ENCODE measurements around the gene EMP3.
"Not testable (repeated sequence)": the region's sequence is repeated elsewhere in the genome, so short reads cannot be mapped to it uniquely, and the experiment has no call there.

Gene EMP3

DNA sequence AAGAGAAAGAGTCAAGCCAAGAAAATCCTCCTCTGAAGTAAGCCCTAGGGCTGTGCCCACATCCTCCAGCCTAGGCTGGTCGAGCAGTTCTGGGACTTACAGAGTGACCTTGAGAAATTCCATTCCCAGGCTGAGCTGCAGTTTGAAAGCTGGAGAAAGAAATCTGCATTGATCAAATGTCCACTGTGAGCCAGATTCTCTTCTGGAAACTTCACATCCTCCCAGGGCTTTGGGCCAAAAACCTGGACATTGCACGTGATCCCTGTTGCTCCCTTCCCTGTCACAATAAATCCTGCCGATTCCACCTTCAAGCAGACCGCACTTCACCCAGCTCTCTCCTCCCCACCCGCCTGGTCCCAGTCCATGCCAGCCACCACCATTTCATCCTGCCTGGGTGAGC lies 22.7 kb downstream of the EMP3 start:
- no peak for DNase-seq (ENCODE audit: low read depth)

- no peak for DNase-seq (ENCODE audit: low read depth)
Observed at GRCh38 chr19:48348737-48349136, 23.4 kb downstream of the EMP3 start.

- no peak for DNase-seq (ENCODE audit: low read depth)
Observed at GRCh38 chr19:48350856-48351255, 25.5 kb downstream of the EMP3 start.

GRCh38 chr19:48351341-48351752 lies 26.0 kb downstream of the EMP3 start:
- DNase-seq (ENCODE audit: low read depth), result no peak

- no peak for DNase-seq (ENCODE audit: low read depth)
Observed at GRCh38 chr19:48353677-48354076, 28.3 kb downstream of the EMP3 start.

DNA sequence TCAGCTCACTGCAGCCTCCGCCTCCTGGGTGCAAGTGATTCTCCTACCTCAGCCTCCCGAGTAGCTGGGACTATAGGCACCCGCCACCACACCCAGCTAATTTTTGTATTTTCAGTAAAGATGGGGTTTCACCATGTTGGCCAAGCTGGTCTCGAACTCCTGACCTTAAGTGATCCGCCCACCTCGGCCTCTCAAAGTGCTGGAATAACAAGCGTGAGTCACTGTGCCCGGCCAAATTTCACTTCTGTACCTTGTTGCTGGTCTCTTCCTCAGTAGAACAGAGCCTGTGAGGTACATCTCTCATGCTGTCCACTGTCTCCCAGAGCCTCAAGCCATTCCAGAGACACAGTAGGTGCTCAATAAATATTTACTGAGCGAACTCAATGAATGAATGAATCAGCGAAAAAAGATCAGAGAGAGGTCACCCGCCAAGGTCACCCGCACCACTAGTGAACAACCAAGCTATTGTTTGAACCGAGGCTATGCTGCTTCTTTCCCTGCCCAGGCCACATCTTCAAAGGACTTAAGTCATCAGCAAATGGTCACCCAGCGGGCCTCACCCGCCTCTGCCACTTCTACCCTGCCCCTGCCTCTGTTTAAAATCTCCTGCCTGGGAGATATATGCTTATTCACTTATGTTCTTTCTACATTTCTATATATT lies 29.1 kb downstream of the EMP3 start:
- no peak for DNase-seq (ENCODE audit: low read depth)

DNA sequence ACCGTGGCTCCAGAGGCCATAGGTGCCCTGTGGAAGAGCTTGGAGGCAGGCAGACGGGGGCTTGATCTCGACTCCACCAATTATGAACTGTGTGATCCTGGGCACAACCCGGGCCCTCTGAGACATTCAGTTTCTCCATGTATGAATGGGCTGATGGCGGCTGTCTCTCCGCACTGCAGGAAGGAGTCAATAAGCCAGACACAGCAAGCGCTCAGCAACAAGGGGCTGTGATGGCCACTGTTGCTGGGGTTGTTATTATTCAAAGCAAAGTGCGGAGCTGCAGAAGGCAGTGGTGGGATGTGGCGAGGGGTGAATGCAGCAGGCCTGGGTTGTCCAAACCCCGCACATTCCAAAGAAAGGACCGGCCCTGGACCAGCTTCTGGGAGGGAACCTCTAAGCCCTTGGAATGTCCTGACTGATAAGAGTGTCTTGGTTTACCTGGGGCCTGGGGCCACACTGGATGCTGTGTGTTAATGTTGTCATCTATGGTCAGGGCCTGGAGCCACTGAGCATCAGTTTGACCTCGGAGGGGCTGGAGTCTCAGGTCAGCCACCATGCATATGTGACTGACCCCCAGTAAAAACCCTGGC lies 30.1 kb downstream of the EMP3 start:
- DNase-seq (ENCODE audit: low read depth), result no peak

- no peak for DNase-seq (ENCODE audit: low read depth)
Observed at GRCh38 chr19:48359123-48359522, 33.8 kb downstream of the EMP3 start.

GRCh38 chr19:48361912-48362311 lies 36.6 kb downstream of the EMP3 start:
- no peak for DNase-seq (ENCODE audit: low read depth)

DNA sequence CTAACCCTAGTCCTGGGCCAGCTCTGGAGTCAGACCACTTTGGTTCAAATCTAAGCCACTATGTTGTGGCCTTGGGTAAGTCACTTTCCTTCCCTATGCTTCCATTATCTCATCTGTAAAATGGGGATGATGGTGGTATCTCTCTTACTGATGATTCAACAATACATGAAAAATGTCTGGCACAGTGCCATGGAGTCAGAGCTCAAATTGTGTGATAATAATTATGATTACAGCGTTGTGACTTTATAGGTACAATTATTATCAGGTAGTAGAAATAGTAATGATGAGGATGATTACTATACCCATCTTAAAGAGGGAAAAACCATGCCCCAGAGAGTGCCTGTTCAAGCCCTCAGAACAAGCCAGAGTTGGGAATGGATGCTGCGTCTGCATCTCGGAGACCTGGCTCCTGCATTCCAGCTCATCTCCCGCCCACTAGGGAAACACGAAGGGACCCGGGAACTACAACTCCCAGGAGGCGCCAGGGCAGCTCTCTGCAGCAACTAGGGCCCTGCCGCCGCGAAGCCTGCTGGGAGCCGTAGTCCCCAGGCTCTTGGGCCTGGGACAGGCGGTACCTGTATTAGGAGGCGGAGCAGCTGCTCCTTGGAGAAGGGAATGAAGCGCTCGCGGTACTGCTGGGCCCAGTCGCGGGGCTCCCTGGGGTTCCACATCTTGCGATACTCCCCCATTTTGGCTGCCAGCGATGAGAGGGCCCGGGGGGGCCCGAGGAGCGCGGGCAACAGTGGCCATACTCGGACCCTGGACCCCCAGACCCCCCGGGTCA lies 37.6 kb downstream of the EMP3 start:
- peak; percentile 87 for DNase-seq (ENCODE audit: low read depth)

DNA sequence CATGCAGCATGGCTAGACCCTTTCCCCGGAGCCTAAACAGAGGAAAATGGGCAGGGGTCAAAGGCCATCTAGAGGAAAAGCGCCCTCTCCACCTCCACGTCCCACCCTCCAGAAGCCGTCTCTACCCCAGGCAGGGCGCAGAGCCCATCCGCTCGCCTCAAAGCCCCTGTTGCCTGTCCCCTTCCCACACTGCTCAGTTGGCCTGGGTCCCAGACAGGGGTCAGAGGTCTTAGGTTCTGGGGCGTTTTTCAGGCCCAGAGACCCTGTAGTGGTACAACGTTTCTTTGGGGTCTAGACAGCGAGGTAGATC lies 38.1 kb downstream of the EMP3 start:
- DNase-seq (ENCODE audit: low read depth), result no peak

DNA sequence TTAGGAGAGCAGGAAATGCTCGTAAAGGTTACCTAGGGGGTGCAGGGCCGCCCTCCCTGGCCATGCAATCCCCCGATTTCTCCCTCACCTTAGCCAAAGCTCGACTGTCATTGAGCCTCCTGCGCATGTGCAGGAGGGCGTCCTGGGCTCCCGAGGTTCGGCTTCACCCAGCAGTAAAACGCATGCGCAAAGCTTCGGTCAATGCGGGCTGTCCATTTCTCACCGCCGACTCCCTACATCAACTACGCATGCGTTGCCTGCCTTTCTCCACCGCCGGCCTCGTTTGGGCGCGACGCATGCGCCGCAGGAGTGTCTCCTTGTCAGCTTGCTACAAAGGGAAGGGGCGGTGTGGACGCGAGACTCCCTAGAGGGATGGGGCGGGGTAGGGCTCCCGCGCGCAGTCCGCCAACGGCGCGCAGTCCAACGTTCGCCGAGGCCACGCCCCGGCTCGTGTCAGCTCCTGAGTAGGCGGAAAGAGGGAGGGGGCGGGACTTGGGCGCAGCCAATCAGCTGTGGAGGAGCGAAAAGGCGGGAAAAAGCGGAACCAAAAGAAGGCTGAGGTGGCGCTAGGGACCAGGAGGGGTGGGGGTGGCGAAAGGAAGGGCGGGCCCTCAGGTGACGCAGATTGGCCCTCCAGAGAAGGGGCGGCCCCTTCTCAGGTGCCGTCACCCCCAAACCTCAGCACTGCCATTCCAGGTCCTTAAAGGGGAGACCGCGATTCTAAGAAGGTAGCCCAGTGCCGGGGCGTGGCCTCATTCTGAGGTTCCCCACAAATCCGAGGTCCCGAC lies 38.7 kb downstream of the EMP3 start, which contains the start of the genes SYNGR4 and TMEM143:
TSS of gene SYNGR4 (plus strand) at position 558 of the 788 bp plus-strand sequence. CDS start 1,476 bp downstream, outside the sequence.
TSS of gene TMEM143 (minus strand) at position 131 of the 788 bp plus-strand sequence. CDS start at position 111, 20 bp downstream.
- DNase-seq (ENCODE audit: low read depth), result peak; percentile 99

DNA sequence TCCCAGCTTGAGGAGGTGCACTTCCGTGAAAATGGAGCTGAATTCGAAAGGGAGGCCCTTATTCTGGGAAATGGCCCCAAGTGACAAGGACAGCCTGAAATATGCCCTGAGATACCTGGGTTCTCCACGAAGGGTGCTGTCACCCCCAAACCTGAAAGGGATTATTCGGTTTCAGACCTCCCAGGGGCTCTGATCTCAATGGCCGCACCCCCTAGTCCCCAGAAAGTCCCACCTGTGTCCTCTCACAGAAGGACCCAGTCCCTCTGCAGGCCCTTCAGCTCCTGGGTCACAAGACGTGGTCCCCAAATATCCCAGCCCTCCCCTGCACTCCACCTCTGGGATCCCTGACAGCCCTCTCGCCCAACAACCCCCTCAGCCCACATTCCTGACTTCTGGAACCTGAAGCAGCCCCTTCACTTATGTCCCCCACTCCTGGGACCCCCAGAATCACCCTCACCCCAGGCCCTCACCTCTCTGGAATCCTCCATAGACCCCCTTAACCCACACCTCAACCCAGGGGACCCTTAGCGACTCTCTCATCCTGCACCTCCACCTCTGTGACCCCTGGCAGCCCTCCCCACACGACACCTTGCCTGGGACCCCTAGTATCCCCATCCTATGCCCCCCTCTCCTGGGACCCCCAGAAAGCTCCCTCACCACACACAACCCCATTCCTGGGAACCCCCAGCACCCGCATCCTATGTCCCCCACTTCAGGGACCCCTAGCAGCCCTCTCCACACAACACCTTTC lies 39.4 kb downstream of the EMP3 start:
- DNase-seq (ENCODE audit: low read depth), result no peak

- DNase-seq (ENCODE audit: low read depth), result no peak
Observed at GRCh38 chr19:48365602-48366001, 40.2 kb downstream of the EMP3 start.

GRCh38 chr19:48367855-48368254 lies 42.5 kb downstream of the EMP3 start:
- no peak for DNase-seq (ENCODE audit: low read depth)

DNA sequence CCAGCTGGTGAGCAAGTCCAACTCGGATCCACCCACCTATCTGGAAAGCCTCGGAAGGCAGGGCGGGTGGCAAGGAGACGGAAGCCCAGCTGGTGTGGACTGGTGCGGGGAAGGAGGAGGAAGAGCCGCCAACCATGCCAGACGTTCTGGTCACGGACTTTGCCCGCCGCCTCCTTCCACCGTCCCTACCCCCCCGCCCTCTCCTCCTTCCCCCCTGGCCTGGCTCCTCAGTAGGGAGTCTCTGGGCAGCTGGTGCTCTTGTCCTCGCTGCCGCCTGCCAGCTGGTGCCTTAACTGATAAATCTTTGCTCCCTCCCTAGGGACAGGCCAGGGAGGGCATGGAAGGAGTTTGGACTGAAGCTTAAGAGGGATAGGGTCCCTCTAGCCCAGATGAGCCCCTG lies 43.6 kb downstream of the EMP3 start:
- DNase-seq (ENCODE audit: low read depth), result no peak

DNA sequence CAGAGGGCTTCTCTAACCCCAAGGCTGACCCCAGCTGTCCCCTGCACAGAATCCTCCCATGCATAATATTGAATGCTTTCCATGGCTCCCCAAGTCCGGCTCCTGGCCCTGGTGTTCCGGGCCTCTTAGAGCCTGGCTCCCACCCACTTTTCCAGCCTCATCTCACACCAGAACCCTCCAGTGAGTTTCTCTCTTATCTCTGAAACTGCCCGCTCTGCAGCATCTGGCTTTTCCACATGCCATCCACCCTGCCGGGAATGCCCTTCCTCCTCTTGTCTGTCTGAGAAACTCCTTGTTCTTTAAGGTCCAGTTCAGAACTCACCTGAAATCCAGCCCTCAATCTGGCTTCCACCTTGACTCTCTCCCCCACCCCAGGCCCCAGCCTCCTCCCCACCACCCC lies 45.6 kb downstream of the EMP3 start:
- no peak for DNase-seq (ENCODE audit: low read depth)

DNA sequence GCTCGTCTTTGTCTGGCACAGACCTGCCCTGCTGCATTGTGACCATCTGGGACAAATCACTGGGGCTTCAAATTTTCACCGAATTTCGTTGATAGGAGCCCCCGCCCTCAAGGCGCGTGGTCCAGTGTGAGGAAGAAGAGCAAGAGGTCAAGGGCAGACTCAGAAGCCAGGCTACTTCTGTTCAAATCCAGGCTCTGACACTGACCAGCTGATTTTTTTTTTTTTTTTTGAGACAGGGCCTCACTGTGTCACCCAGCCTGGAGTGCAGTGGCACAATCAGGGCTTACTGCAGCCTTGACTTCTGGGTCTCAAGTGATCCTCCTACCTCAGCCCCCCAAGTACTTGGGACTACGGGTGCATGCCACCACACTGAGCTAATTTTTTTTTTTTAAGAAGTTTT lies 46.0 kb downstream of the EMP3 start:
- no peak for DNase-seq (ENCODE audit: low read depth)

DNA sequence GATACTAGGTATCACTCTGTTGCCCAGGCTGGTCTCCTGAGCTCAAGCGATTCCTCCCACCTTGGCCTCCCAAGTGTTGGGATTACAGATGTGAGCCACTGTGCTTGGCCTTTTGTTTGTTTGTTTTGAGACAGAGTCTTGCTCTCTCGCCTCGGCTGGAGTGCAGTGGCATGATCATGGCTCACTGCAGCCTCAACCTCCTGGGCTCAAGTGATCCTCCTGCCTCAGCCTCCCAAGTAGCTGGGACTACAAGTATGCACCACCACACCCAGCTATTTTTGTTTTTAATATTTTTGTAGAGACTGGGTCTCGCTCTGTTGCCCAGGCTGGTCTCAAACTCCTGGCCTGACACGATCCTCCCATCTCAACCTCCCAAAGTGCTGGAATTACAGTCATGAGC lies 46.4 kb downstream of the EMP3 start:
- DNase-seq (ENCODE audit: low read depth), result not testable (repeated sequence)

- no peak for DNase-seq (ENCODE audit: low read depth)
Observed at GRCh38 chr19:48372904-48373303, 47.6 kb downstream of the EMP3 start.

DNA sequence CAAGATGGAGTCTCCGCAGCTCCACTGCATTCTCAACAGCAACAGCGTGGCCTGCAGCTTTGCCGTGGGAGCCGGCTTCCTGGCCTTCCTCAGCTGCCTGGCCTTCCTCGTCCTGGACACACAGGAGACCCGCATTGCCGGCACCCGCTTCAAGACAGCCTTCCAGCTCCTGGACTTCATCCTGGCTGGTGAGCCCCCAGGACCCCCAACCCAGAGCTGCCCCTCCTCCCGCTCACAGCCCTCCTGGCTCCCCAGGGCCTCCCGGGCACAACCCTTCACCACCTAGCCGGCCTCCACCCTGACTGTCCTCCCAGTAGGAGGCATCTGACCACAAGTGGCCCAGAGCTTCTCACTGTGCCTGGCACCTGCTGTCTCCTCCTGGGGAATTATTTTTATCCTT lies 48.2 kb downstream of the EMP3 start:
- DNase-seq (ENCODE audit: low read depth), result no peak

- no peak for DNase-seq (ENCODE audit: low read depth)
Observed at GRCh38 chr19:48378194-48378570, 52.8 kb downstream of the EMP3 start.

Data from GM04504 (cell line).